Motor neuron (in vitro differentiated cells): ENCODE data around the gene UVSSA. TPM values are rescaled to one million over a fixed set of nuclear protein-coding genes. Genes with fewer than 3 reads are reported as not detected.

ENCODE experiments used
- total RNA-seq, 8 experiments: library from RNA; unstranded; fragments of 300-600 nt; gene quantifications; 2 replicates each; pipeline versions ENCODE4 v1.2.3 to v1.2.4, GENCODE V29; 2022

UVSSA gene
- total RNA-seq, 8 experiments from 2014 or later: 4.9 to 41.9 (median 8.1) TPM

Other genes with a start within 250 kb of the UVSSA start
- gene RNF212, start 233.6 kb upstream of the UVSSA start, total RNA-seq: 1 to 10 TPM in 7 of 8 experiments, under 1 TPM in 1; 0.70 to 9.4 (median 4.8) TPM
- 10 to 100 TPM in 2 of 8 experiments, 1 to 10 TPM in 6; 2.0 to 12.6 (median 8.1) TPM for gene SPON2, start 174.6 kb upstream of the UVSSA start, total RNA-seq
- 100 to 1,000 TPM; 120 to 180 (median 146) TPM for gene CTBP1, start 98.1 kb upstream of the UVSSA start, total RNA-seq
- gene MAEA, start 57.3 kb upstream of the UVSSA start, total RNA-seq: 10 to 100 TPM; 28.5 to 80.7 (median 56.7) TPM
- under 1 TPM in 2 of 8 experiments, not detected in 6; 0.11 to 0.47 TPM for gene NKX1-1, start 59.2 kb downstream of the UVSSA start, total RNA-seq